HG03159 (cell line): Measurements from ENCODE around the gene C3.
"Not testable (repeated sequence)": the region's sequence is repeated elsewhere in the genome, so short reads cannot be mapped to it uniquely, and the experiment has no call there.

Experiments used
- ATAC-seq: cut with Tn5 transposase; IDR thresholded peaks from one replicate; pipeline ENCODE4 v1.9.1; 2021; ENCODE audit warnings: mild to moderate bottlenecking, moderate library complexity; ENCODE audit not compliant: unreplicated experiment

C3 gene

GRCh38 chr19:6667114-6667627 lies 53.3 kb downstream of the C3 start:
- ATAC-seq, result no peak

- no peak for ATAC-seq
Observed at GRCh38 chr19:6664916-6665315, 55.5 kb downstream of the C3 start.

GRCh38 chr19:6663236-6664201 lies 56.9 kb downstream of the C3 start:
- no peak for ATAC-seq

- no peak for ATAC-seq
Observed at GRCh38 chr19:6662702-6663101, 57.7 kb downstream of the C3 start.

- not testable (repeated sequence) for ATAC-seq
Observed at GRCh38 chr19:6661509-6662244, 58.8 kb downstream of the C3 start.

GRCh38 chr19:6660930-6661329 lies 59.5 kb downstream of the C3 start:
- ATAC-seq, result no peak

- ATAC-seq, result not testable (repeated sequence)
Observed at GRCh38 chr19:6656390-6656789, 64.1 kb downstream of the C3 start.

GRCh38 chr19:6654347-6655310 lies 65.8 kb downstream of the C3 start:
- no peak for ATAC-seq

- no peak for ATAC-seq
Observed at GRCh38 chr19:6652805-6653094, 67.7 kb downstream of the C3 start.

- ATAC-seq, result no peak
Observed at GRCh38 chr19:6651965-6652804, 68.3 kb downstream of the C3 start.

- ATAC-seq, result no peak
Observed at GRCh38 chr19:6649185-6649584, 71.3 kb downstream of the C3 start.

- ATAC-seq, result no peak
Observed at GRCh38 chr19:6648141-6648715, 72.2 kb downstream of the C3 start.

GRCh38 chr19:6644796-6645195 lies 75.7 kb downstream of the C3 start:
- ATAC-seq, result no peak

GRCh38 chr19:6640333-6640732 lies 80.1 kb downstream of the C3 start:
- ATAC-seq, result not testable (repeated sequence)

GRCh38 chr19:6639439-6639838 lies 81.0 kb downstream of the C3 start:
- no peak for ATAC-seq

- ATAC-seq, result not testable (repeated sequence)
Observed at GRCh38 chr19:6633456-6633813, 87.0 kb downstream of the C3 start.

GRCh38 chr19:6632747-6633455 lies 87.5 kb downstream of the C3 start:
- not testable (repeated sequence) for ATAC-seq

GRCh38 chr19:6632002-6632621 lies 88.3 kb downstream of the C3 start:
- ATAC-seq, result no peak
